GM19468 (cell line): ENCODE data around the gene CSPG4.
A peak's percentile ranks its signal among the peaks of the same experiment; 100 is the strongest.
"Not testable (repeated sequence)": the region's sequence is repeated elsewhere in the genome, so short reads cannot be mapped to it uniquely, and the experiment has no call there.

Source experiments
- ATAC-seq: cut with Tn5 transposase; IDR thresholded peaks from one replicate; pipeline ENCODE4 v1.9.1; 2021; ENCODE audit warnings: mild to moderate bottlenecking, moderate library complexity, moderate number of reproducible peaks; ENCODE audit not compliant: unreplicated experiment; ENCODE audit errors: extremely low read depth

CSPG4 gene

GRCh38 chr15:75637245-75638009, 75.2 kb downstream of the CSPG4 start:
- no peak for ATAC-seq

- no peak for ATAC-seq
Observed at GRCh38 chr15:75636026-75636425, 76.6 kb downstream of the CSPG4 start.

GRCh38 chr15:75633922-75634321, 78.7 kb downstream of the CSPG4 start:
- ATAC-seq, result not testable (repeated sequence)

GRCh38 chr15:75631935-75632334, 80.7 kb downstream of the CSPG4 start:
- ATAC-seq, result no peak

- peak; percentile 28 for ATAC-seq
Observed at GRCh38 chr15:75625542-75626347, 86.9 kb downstream of the CSPG4 start, which contains the start of gene SNUPN. SNUPN (minus strand) TSS chr15:75625725; CDS start chr15:75621051, 4,674 bp downstream.
